ENCODE results near the gene KL.

KL gene

DNA sequence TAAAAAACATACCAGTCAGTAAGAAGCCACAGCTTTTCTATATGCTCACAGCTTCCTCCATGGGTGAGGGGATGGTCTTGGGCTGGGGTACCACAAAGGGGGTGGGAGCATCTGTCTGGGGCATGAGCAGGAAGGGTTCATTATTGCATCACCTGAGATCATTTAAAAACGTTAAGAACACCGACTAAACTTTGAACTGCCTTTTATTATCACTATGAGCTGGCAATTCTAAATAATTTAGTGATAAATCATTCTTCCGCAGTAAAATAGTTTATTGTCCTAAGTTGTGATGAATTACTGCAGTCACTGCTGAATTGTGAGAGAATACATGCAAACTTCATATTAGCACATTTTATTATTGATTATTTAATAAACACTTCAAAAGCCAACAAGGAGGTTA lies 71.6 kb downstream of the KL start:
- no peak for DNase-seq

DNA sequence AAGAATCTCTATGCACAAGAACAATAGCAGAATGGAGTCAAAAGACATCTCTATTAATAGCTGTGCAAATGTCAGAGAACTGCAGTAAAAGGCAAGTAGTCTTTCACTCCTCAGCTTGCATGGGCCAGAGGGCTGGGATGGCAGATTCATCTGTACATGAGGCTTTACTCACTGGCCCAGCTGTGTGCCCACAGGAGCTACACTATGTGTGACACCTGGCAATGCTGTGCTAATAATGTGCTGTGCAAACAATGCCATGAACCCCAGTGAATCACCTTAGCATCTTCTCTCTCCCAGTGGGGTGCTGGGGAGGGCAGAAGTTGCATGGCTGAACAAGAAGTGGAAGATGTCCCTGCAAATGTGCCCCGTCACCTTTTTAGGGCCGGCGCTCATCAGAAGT lies 73.1 kb downstream of the KL start:
- DNase-seq: no peak

DNA sequence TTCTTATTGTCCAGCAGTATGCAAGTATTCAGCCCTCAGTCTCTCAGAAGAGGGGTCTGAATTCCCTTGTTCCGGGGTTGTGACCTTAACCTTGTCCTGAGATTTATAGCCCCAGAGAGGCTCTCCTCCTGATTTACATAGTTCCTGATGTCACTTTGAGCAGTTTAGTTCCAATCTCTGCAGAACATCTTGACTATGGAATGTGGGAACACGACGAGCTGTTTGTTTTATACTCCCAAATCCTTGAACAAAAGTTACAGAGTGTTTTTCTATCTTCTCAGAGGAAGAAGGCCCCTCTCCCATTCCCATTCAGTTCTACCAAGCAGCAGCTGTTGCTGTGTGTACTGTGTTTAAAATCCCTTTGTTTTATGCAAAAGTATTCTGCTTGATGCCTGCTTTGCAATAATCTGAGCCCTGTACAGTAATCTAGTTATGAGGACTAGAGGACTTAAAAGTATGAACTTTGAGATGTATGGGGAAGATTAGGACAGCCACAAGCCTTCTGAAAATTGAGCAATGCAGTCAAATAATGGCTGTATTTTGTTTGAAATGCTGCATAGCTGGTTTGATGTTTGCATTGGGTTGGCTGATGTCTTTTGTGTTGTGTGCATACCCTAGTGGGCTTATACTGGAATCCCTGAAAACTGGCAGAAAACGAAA lies 74.7 kb downstream of the KL start:
- DNase-seq: no peak

- DNase-seq: no peak
Observed at GRCh38 chr13:33091415-33091774, 75.2 kb downstream of the KL start.

DNA sequence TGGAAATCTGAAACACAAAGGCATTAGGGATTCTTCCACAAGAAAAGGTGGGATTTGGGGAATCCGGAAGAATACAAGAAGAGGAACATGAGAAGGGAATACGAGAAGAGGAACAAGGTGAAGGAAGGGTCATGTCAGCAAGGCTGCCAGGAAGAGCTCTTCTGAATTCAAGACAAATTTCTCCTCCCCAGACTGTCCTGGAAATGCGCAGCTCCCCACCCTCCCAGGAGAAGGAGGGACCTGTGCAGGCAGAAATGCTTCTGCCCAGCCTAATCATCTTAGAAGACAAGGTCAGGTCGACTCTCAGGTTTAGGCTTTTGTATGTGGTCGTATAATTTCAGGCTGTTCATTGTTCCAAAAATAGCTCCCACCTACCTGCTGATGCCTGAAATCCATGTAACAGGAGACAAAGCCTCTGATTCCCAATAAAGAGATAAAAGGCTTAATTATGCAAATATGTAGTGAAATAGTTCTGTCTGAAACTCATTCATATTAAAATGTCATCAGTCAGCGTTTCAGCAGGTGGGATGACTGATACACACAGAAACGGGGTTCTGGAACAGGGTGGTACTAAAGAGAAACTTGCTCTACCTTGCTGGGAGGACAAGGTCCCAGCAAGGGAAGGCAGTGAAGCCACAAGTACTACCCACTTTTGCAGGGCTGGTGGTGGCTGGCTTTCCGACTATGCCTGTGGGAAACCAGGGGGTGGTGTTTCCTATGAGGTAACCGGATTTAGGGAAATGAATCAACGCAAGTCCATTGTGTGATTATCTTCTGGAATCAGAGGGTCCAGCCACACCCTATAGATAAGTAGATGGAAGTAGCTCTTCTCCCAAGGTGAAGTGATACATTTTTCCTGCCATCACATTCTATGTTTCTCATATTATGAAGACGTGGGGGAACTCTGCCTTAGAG lies 76.1 kb downstream of the KL start:
- no peak for DNase-seq

GRCh38 chr13:33096886-33097605 lies 80.8 kb downstream of the KL start:
- DNase-seq: no peak

GRCh38 chr13:33099860-33100259 lies 83.6 kb downstream of the KL start:
- no peak for DNase-seq

GRCh38 chr13:33100886-33101285 lies 84.7 kb downstream of the KL start:
- DNase-seq: no peak

DNA sequence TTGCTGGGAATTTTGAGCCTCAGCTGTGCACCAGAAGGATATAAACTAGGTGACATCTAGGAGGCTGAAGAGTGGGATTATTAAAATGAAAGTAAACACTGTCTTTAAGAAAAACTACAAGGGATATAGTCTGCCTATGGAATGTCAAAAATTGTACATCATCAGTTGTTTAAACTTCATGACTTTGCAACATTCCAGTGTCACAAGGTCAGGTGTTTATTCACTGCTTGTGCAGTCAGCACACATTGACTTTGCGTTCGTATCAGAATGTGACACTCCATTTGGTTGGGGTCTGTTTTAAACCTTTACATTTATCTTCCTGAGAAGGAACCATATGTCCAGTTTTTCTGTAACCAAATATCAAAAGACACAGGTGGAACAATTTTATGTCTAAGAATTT lies 85.6 kb downstream of the KL start:
- DNase-seq: no peak

DNA sequence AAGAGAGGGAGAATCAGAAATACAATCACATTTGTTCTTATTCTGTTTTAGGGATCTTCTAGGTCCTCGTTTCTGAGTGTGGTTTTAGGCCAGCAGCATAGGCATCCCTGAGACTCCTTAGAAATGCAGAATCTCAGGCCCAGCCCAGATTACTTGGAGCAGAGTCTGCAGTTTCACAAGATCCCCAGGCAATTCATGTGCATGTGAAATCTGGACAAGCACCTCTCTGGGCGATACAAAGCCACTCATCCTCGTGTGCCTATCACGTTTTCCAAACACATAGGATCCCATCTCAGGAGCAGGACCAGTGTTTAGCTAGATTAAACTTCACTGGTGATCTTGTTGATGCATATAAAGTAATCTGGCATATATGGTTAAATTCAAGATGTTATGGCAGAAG lies 87.2 kb downstream of the KL start:
- DNase-seq: no peak

DNA sequence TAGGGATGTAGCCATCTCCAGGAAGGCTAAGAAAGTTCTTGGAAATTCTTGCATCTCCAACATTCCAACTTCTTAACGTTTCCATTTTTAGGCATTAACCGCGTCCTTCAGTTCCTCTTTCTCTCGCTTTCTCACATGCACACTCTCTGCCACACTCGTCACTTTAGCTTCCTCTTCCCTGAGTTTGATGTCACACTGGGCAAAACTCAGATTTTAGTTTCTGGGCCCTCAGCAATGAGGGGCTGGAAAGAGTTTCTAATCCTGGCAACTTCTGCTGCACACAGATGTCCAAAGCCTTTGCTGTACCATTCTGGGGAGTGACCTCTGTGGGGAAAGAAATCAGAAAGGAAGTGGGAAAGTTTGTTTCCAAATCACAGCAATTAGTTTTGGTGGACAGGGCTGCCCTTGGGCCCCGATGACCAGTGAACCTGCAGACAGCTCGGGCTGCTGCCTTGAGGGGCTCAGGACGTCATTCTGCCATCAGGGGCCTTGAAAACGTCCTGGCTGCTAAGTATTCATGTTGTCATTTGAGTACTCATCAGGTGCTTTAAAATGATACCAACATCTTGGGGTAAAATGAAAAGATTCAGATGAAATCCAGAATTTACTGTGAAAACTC lies 89.3 kb downstream of the KL start:
- no peak for DNase-seq

DNA sequence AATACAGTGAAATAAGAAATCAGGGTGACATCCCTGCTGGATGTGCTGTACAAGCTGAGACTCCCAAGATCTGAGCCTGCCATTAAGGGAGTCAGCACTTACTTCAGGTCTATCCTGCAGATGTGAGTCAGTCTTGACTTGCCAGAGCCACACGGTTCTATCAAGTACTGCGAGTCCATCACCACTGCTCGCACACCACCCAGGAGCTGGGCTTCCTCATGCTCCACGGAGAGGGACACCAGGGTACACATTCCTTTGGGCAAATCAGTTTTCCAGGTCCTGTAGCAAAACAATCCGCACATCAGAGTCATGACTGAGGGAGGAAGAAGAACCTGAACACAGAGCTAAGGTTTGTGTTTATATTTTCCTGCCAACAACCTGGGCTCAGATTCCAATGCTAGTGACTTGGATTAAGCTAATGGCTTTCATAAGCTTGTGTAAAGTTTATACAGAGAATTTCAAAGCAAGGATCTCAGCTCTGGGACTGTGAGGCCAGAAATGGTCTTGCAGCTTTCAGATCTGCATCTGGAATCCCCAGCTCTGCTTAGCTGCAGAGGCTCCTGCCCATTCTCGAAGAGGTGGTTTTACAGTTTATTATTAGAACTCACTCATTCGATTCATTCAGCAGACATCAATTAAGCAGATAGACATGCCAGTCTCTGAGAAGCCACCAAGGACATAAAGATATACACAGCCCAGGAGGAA lies 90.6 kb downstream of the KL start:
- DNase-seq: no peak

DNA sequence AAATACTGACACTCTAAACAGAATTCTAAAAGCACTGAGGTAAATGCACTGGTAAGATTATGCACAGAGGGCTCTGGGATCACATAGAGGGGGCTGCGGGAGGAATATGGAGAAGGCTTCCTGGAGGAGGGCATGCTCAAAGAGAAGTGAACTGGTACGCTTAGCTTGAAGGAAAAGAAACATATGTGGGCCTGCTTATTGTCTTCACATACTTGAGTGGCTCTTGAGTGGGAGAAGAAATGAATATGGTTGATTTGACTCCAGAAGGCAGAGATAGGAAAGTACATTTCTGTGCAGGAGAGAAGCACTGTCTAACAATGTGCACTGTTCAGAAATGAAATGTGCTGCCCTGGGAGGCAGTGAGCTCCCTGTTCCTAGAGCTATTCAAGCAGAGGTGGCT lies 91.1 kb downstream of the KL start:
- DNase-seq: no peak

DNA sequence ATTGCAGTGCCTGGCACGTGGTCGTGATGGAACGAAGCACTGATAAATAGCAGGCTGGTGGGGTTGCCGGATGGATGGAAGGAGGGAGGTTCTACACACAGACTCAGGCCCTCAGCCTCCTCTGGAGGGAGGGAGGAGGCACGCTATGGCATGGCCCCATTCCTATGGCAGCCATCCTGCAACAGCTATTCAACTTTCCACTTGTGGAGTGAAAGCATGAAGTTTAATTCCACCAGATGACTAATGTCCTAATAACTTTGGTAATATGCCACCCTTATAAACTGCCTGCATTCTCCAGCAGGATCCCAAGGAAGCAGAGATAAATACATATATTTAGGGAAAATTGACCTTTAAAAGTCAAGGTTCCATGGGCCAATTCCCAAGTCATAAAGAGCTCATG lies 92.4 kb downstream of the KL start:
- DNase-seq: no peak

- DNase-seq: no peak
Observed at GRCh38 chr13:33109271-33109697, 93.1 kb downstream of the KL start.

GRCh38 chr13:33109801-33110200 lies 93.6 kb downstream of the KL start:
- DNase-seq: no peak

DNA sequence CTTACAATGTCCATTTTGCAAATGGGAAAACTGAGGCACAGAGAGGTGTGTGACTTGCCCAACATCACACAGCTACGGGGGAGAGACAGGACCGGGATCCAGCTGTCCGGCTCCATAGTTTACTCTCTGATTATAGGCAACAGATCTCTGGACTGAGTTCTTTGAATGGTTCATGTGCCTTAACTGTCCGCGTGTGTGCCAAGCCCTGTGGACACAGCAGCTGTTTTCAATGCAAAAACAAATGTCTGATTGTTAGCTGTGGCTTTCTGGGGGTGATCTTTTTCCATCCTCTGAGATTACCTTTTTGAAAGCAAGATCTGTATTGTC lies 94.1 kb downstream of the KL start:
- DNase-seq: no peak

- no peak for DNase-seq
Observed at GRCh38 chr13:33110713-33111413, 94.6 kb downstream of the KL start.

GRCh38 chr13:33111414-33112110 lies 95.3 kb downstream of the KL start:
- no peak for DNase-seq

DNA sequence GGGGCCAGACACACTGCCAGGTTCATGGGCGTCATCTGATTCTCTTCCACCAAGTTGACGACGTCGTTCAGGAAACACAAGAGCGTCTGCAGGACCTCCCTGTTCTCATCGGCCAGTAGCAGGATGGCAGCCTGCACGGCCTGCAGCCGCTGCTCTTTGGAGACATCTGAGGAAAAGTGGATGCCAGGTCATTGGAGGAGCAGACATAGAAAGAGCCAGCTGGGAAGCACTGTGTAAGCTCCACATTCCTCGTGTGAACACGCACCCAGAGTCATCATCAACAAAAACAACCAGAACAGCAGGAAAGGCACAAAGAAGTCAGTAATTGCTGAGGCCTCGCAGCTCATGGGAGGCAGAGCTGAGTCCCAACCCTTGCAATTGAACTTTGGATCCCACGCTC lies 96.5 kb downstream of the KL start:
- DNase-seq: no peak

DNA sequence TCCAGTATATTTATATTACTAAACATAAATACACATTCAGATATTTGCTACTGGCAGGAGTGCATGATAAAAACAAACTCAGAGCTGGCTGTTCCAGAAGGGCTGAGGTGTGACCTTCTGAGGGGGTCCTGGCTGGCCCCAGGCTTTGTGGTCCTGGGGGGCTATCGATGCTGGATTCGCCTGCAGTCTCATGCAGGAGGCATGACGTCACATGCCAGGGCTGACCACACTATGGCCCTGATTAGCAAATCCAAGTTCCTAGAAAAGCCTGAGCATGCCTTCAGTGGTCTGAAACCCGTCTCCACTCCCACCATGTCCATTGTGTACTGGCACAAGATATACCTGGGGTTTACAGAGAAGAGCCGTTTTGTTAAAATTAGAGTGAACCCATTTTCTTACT lies 97.9 kb downstream of the KL start:
- DNase-seq: no peak

- no peak for DNase-seq
Observed at GRCh38 chr13:33115274-33115673, 99.1 kb downstream of the KL start.
